Subcutaneous abdominal adipose tissue (tissue), 5 donors: ENCODE results near the gene PTGR1.
A peak's percentile ranks its signal among the peaks of the same experiment; 100 is the strongest.

ENCODE experiments used
- H3K27ac ChIP-seq: one replicate; pipeline ENCODE4 v1.7.0; 2013; ENCODE audit warnings: low read depth, mild to moderate bottlenecking, inconsistent platforms, low read length, moderate library complexity
- H3K27me3 ChIP-seq, 5 donors: one replicate each; pipeline ENCODE4 v1.7.0; 2013; ENCODE audit warnings: low read length in 5 of 5, inconsistent platforms in 1 of 5; ENCODE audit not compliant: control insufficient read depth in 5 of 5, insufficient read depth in 4 of 5
- H3K36me3 ChIP-seq, 5 donors: one replicate each; pipeline ENCODE4 v1.7.0; 2013; ENCODE audit warnings: low read length in 5 of 5; ENCODE audit not compliant: control insufficient read depth in 5 of 5, insufficient read depth in 5 of 5
- H3K4me1 ChIP-seq, 5 donors: one replicate each; pipeline ENCODE4 v1.7.0; 2013; ENCODE audit warnings: low read length in 5 of 5, mild to moderate bottlenecking in 3 of 5, moderate library complexity in 1 of 5; ENCODE audit not compliant: control insufficient read depth in 5 of 5, insufficient read depth in 5 of 5
- H3K4me3 ChIP-seq, 5 donors: one replicate each; pipeline ENCODE4 v1.7.0; 2013; ENCODE audit warnings: low read length in 5 of 5, low read depth in 1 of 5
- H3K9ac ChIP-seq, 5 donors: one replicate each; pipeline ENCODE4 v1.7.0; 2013; ENCODE audit warnings: low read length in 5 of 5, mild to moderate bottlenecking in 4 of 5, moderate library complexity in 3 of 5
- H3K9me3 ChIP-seq, 5 donors: one replicate each; pipeline ENCODE4 v1.7.0; 2013; ENCODE audit warnings: low read length in 5 of 5; ENCODE audit not compliant: control insufficient read depth in 5 of 5
- donor health status: healthy.
- donor health status: healthy.
- donor health status: healthy.
- donor health status: healthy.
- donor health status: healthy.

The PTGR1 gene

GRCh38 chr9:111524731-111525055 is 74.8 kb downstream of the PTGR1 start:
- H3K27me3 ChIP-seq: peaks cover 0 to 5% (median 0%) of the 10 kb centered on the region in 5 donors
- no peak overlapping the region for H3K9ac ChIP-seq
- H3K36me3 ChIP-seq: no peaks in the 10 kb centered on the region
- no peaks in the 10 kb centered on the region for H3K9me3 ChIP-seq
- H3K27ac ChIP-seq: no peak overlapping the region
- peaks cover 0 to 18% (median 17%) of the 10 kb centered on the region in 5 donors for H3K4me1 ChIP-seq
- H3K4me3 ChIP-seq: peak overlapping the region; percentile 67 to 99 (median 92)

GRCh38 chr9:111516061-111516465 is 83.4 kb downstream of the PTGR1 start:
- Histone ChIP-seq H3K4me1 (no peaks in the 10 kb centered on the region), H3K36me3 (no peaks in the 10 kb centered on the region), H3K9me3 (peaks cover 0 to 3% (median 0%) of the 10 kb centered on the region in 5 donors), H3K27me3 (no peaks in the 10 kb centered on the region), H3K27ac (no peak overlapping the region), H3K4me3 (no peak overlapping the region), H3K9ac (no peak overlapping the region)

- H3K27ac ChIP-seq: no peak overlapping the region
- no peak overlapping the region for H3K9ac ChIP-seq
- H3K9me3 ChIP-seq: peaks cover 0 to 3% (median 0%) of the 10 kb centered on the region in 5 donors
- no peak overlapping the region for H3K4me3 ChIP-seq
- no peaks in the 10 kb centered on the region for H3K27me3 ChIP-seq
- no peaks in the 10 kb centered on the region for H3K36me3 ChIP-seq
- no peaks in the 10 kb centered on the region for H3K4me1 ChIP-seq
These were observed 84.5 kb downstream of the PTGR1 start for GRCh38 chr9:111514967-111515366.
